HG02798 (cell line): ENCODE measurements around the gene SALL1.

Experiments used
- ATAC-seq: cut with Tn5 transposase; IDR thresholded peaks from one replicate; pipeline ENCODE4 v1.9.1; 2021; ENCODE audit warnings: mild to moderate bottlenecking; ENCODE audit not compliant: unreplicated experiment, poor library complexity

The SALL1 gene

GRCh38 chr16:51143196-51143977 lies 7.7 kb downstream of the SALL1 start:
- ATAC-seq, result no peak

- ATAC-seq, result no peak
These were observed 9.5 kb downstream of the SALL1 start for GRCh38 chr16:51141541-51141940.

GRCh38 chr16:51141106-51141505 lies 10.0 kb downstream of the SALL1 start:
- no peak for ATAC-seq

- ATAC-seq, result no peak
These were observed 11.0 kb downstream of the SALL1 start for GRCh38 chr16:51140112-51140511.

- no peak for ATAC-seq
These were observed 11.5 kb downstream of the SALL1 start for GRCh38 chr16:51139568-51139967.

- no peak for ATAC-seq
These were observed 12.9 kb downstream of the SALL1 start for GRCh38 chr16:51138178-51138577.

GRCh38 chr16:51137097-51137496 lies 14.0 kb downstream of the SALL1 start:
- no peak for ATAC-seq

GRCh38 chr16:51134876-51135275 lies 16.2 kb downstream of the SALL1 start:
- ATAC-seq, result no peak

GRCh38 chr16:51134269-51134812 lies 16.7 kb downstream of the SALL1 start:
- no peak for ATAC-seq

GRCh38 chr16:51133688-51134087 lies 17.4 kb downstream of the SALL1 start:
- ATAC-seq, result no peak

GRCh38 chr16:51133183-51133582 lies 17.9 kb downstream of the SALL1 start:
- no peak for ATAC-seq

- ATAC-seq, result no peak
These were observed 18.5 kb downstream of the SALL1 start for GRCh38 chr16:51132490-51133115.

- ATAC-seq, result no peak
These were observed 19.5 kb downstream of the SALL1 start for GRCh38 chr16:51131619-51132018.

- ATAC-seq, result no peak
These were observed 22.0 kb downstream of the SALL1 start for GRCh38 chr16:51129105-51129504.

- no peak for ATAC-seq
These were observed 25.1 kb downstream of the SALL1 start for GRCh38 chr16:51125992-51126391.

GRCh38 chr16:51124896-51125295 lies 26.2 kb downstream of the SALL1 start:
- ATAC-seq, result no peak

- no peak for ATAC-seq
These were observed 29.2 kb downstream of the SALL1 start for GRCh38 chr16:51121850-51122249.

- no peak for ATAC-seq
These were observed 30.2 kb downstream of the SALL1 start for GRCh38 chr16:51120730-51121347.

GRCh38 chr16:51119973-51120729 lies 30.9 kb downstream of the SALL1 start:
- ATAC-seq, result no peak

- ATAC-seq, result no peak
These were observed 31.5 kb downstream of the SALL1 start for GRCh38 chr16:51119556-51119955.

GRCh38 chr16:51116353-51116752 lies 34.7 kb downstream of the SALL1 start:
- ATAC-seq, result no peak
